T-cell (primary cell): ENCODE results near the gene WBP2NL. TPM values are rescaled to one million over a fixed set of nuclear protein-coding genes. Genes with fewer than 3 reads are reported as not detected.
A peak's percentile ranks its signal among the peaks of the same experiment; 100 is the strongest.
"Not testable (repeated sequence)": the region's sequence is repeated elsewhere in the genome, so short reads cannot be mapped to it uniquely, and the experiment has no call there.

ENCODE experiments used
- ATAC-seq, 4 experiments: fragments of 200-7000 bp in 3 of 4; fragments of 150-1000 bp in 1 of 4; cut with Tn5 transposase; replicated peaks in 1 of 4; 1 replicate in 3 of 4; 2 replicates in 1 of 4; pipeline ENCODE4 v1.10.0; 2021; ENCODE audit warnings: moderate library complexity in 3 of 4, mild to moderate bottlenecking in 2 of 4, moderate number of reproducible peaks in 1 of 4
- CTCF ChIA-PET, 2 donors: fragments of 300-600 bp; sonication (Branson Sonifier 250); formaldehyde crosslinking; loops; one replicate each; lab custom pipeline; 2022; ENCODE audit warnings: antibody characterized with exemption in 2 of 2; lab: Charles Lee
- POLR2A ChIA-PET, 2 donors: fragments of 300-600 bp; sonication (Branson Sonifier 250); formaldehyde crosslinking; loops; one replicate each; lab custom pipeline; 2022; ENCODE audit warnings: antibody characterized with exemption in 2 of 2; lab: Charles Lee
- DNase-seq, 35 experiments: peaks; one replicate each; pipeline versions ENCODE4 v3.0.0 to v3.0.0-alpha.2; 2013 to 2023
- H3K27ac ChIP-seq: one replicate; pipeline ENCODE4 v1.5.1; 2013; ENCODE audit warnings: low read length
- H3K27me3 ChIP-seq, 2 experiments: replicated peaks in 1 of 2; 1 replicate in 1 of 2; 2 replicates in 1 of 2; pipeline versions ENCODE4 v1.6.1 to v1.7.0; 2013; ENCODE audit warnings: low read length in 1 of 2, mixed read lengths in 1 of 2; ENCODE audit not compliant: control insufficient read depth in 2 of 2, insufficient read depth in 2 of 2; ENCODE audit errors: extremely low read depth in 1 of 2
- H3K36me3 ChIP-seq, 2 donors: 1 replicate in 1 of 2; 2 replicates in 1 of 2; pipeline versions ENCODE4 v1.6.1 to v1.7.0; 2013; ENCODE audit warnings: low read length in 1 of 2; ENCODE audit not compliant: control insufficient read depth in 2 of 2, insufficient read depth in 1 of 2; ENCODE audit errors: extremely low read depth in 1 of 2
- H3K4me1 ChIP-seq, 2 experiments: 1 replicate in 1 of 2; 2 replicates in 1 of 2; pipeline versions ENCODE4 v1.6.1 to v1.7.0; 2013; ENCODE audit warnings: low read length in 2 of 2, mixed read lengths in 1 of 2; ENCODE audit not compliant: insufficient read depth in 2 of 2, control insufficient read depth in 1 of 2; ENCODE audit errors: extremely low read depth in 1 of 2
- H3K4me3 ChIP-seq, 2 donors: 1 replicate in 1 of 2; 2 replicates in 1 of 2; pipeline versions ENCODE4 v1.5.1 to v1.7.0; 2013; ENCODE audit warnings: mild to moderate bottlenecking in 2 of 2, low read length in 1 of 2, moderate library complexity in 1 of 2; ENCODE audit not compliant: control insufficient read depth in 1 of 2; ENCODE audit errors: extremely low read depth in 1 of 2
- H3K9me3 ChIP-seq: 2 replicates; pipeline ENCODE4 v1.7.0; 2013
- H3K27ac Mint-ChIP-seq, 2 donors: one replicate each; pipeline ENCODE4 v1.8.0; 2020 to 2021; ENCODE audit warnings: mild to moderate bottlenecking in 2 of 2, mixed read lengths in 2 of 2
- H3K27me3 Mint-ChIP-seq, 2 donors: one replicate each; pipeline ENCODE4 v1.8.0; 2021 to 2022; ENCODE audit warnings: mixed read lengths in 2 of 2
- H3K36me3 Mint-ChIP-seq: one replicate; pipeline ENCODE4 v1.8.0; 2021; ENCODE audit warnings: mixed read lengths
- H3K4me1 Mint-ChIP-seq, 3 donors: one replicate each; pipeline ENCODE4 v1.8.0; 2020 to 2022; ENCODE audit warnings: mixed read lengths in 3 of 3, mild to moderate bottlenecking in 1 of 3
- H3K4me3 Mint-ChIP-seq, 3 donors: one replicate each; pipeline ENCODE4 v1.8.0; 2020 to 2022; ENCODE audit warnings: mild to moderate bottlenecking in 3 of 3, mixed read lengths in 3 of 3, moderate library complexity in 3 of 3
- H3K9me3 Mint-ChIP-seq, 3 donors: one replicate each; pipeline ENCODE4 v1.8.0; 2020 to 2022; ENCODE audit warnings: mixed read lengths in 3 of 3
- WGBS: methylation state at CpG from one replicate; pipeline ENCODE4 v1.1.5; 2013; ENCODE audit warnings: missing lambda C conversion rate; ENCODE audit not compliant: insufficient coverage; 5-methylcytosine and 5-hydroxymethylcytosine counted together
- total RNA-seq, 35 experiments: library from RNA in 6 of 35; stranded (reverse) in 6 of 35; fragments of 120-200 nt in 1 of 35; gene quantifications; one replicate each; pipeline versions ENCODE4 v1.2.1 to v1.2.4 and lab custom pipeline; 2013 to 2026

WBP2NL gene
- total RNA-seq, 5 donors from 2014 or later (not counting 1 experiment from before 2014, with no cell fraction given): 1.5 to 2.8 (median 2.2) TPM

GRCh38 chr22:42069801-42070516 lies 71.4 kb downstream of the WBP2NL start:
- ChIA-PET CTCF (interaction anchor here in 1 of 2 donors (0.6 to 1.1 kb wide), 4 partner anchors 10 to 1354 kb away, joined by 3 to 5 read pairs (median 4); partner anchors contain the start of gene NDUFA6), POLR2A (interaction anchor here in 1 of 2 donors (0.6 to 1.2 kb wide), 2 partner anchors 10 to 103 kb away, joined by 3 to 6 read pairs; partner anchors contain the start of gene SMDT1)
- no peaks in the 10 kb centered on the region for H3K9me3 Mint-ChIP-seq
- 7% methylated on average over 8 of the region's 19 CpGs for WGBS
- DNase-seq (peak in 3 of 35 experiments; percentile 2 to 8 (median 7)), ATAC-seq (peak in 2 of 4 experiments; percentile 15 to 18)
- peak overlapping the region; percentile 71 for H3K27ac ChIP-seq
- H3K4me3 Mint-ChIP-seq: peak overlapping the region; percentile 84 to 92 (median 92)
- no peaks in the 10 kb centered on the region for H3K27me3 Mint-ChIP-seq
- H3K4me3 ChIP-seq: peak overlapping the region; percentile 69 to 84
- H3K9me3 ChIP-seq: no peaks in the 10 kb centered on the region
- H3K27me3 ChIP-seq: no peaks in the 10 kb centered on the region
- H3K27ac Mint-ChIP-seq: peak overlapping the region; percentile 81 to 93
- peaks cover 20% of the 10 kb centered on the region for H3K36me3 Mint-ChIP-seq
- H3K4me1 Mint-ChIP-seq: peaks cover 28 to 45% (median 36%) of the 10 kb centered on the region in 3 donors
- H3K36me3 ChIP-seq: peaks cover 4 to 21% of the 10 kb centered on the region in 2 donors
- peaks cover 14 to 39% of the 10 kb centered on the region in 2 experiments for H3K4me1 ChIP-seq

GRCh38 chr22:42070517-42071422 lies 72.2 kb downstream of the WBP2NL start, which contains the start of gene NAGA:
Gene NAGA, minus strand, starts transcription at chr22:42070812. Its CDS starts 515 bp downstream, at chr22:42070297.
- ChIA-PET POLR2A (interaction anchor here in 1 of 2 donors (0.6 kb wide), 1 partner anchor 102 kb away, joined by 3 read pairs; no protein-coding TSS in a partner anchor), CTCF (interaction anchor here in 1 of 2 donors (0.8 to 1.1 kb wide), 3 partner anchors 10 to 20 kb away, joined by 3 read pairs; partner anchors contain the start of gene NDUFA6)
- Mint-ChIP-seq H3K4me1 (peaks cover 33 to 50% (median 39%) of the 10 kb centered on the region in 3 donors), H3K9me3 (no peaks in the 10 kb centered on the region), H3K36me3 (peaks cover 12% of the 10 kb centered on the region), H3K27ac (peak within 1 kb of the TSS; percentile 92 to 93), H3K27me3 (no peaks in the 10 kb centered on the region), H3K4me3 (peak within 1 kb of the TSS; percentile 84 to 92 (median 92))
- Histone ChIP-seq H3K27ac (peak within 1 kb of the TSS; percentile 71), H3K27me3 (no peaks in the 10 kb centered on the region), H3K9me3 (no peaks in the 10 kb centered on the region), H3K4me1 (peaks cover 15 to 43% of the 10 kb centered on the region in 2 experiments), H3K4me3 (peak within 1 kb of the TSS; percentile 69 to 84), H3K36me3 (peaks cover 4 to 13% of the 10 kb centered on the region in 2 donors)
- peak; percentile 73 to 95 (median 87) for DNase-seq
- under 1% methylated on average over 48 of the region's 56 CpGs for WGBS
- peak; percentile 97 to 98 (median 98) for ATAC-seq

GRCh38 chr22:42071508-42071907 lies 72.9 kb downstream of the WBP2NL start:
- peak overlapping the region; percentile 92 to 93 for H3K27ac Mint-ChIP-seq

GRCh38 chr22:42072606-42073330 lies 74.2 kb downstream of the WBP2NL start:
- 88% methylated on average over 8 of the region's 8 CpGs for WGBS

More at GRCh38 chr22:42071508-42071907, 72.9 kb downstream of the WBP2NL start:
- POLR2A ChIA-PET, H3K9me3 Mint-ChIP-seq, H3K27me3 Mint-ChIP-seq, H3K9me3 ChIP-seq, H3K36me3 Mint-ChIP-seq, DNase-seq, ATAC-seq, H3K27me3 ChIP-seq: not testable (repeated sequence)
- Histone ChIP-seq H3K36me3 (peaks cover 4 to 12% of the 10 kb centered on the region in 2 donors), H3K4me1 (peaks cover 15 to 43% of the 10 kb centered on the region in 2 experiments), H3K27ac (peak overlapping the region; percentile 71), H3K4me3 (peak overlapping the region in 1 of 2 donors; percentile 84)
- WGBS: 81% methylated on average over 4 of the region's 7 CpGs
- peak overlapping the region; percentile 84 to 92 (median 92) for H3K4me3 Mint-ChIP-seq
- H3K4me1 Mint-ChIP-seq: peaks cover 35 to 53% (median 39%) of the 10 kb centered on the region in 3 donors
- CTCF ChIA-PET: interaction anchor here in 1 of 2 donors (0.8 kb wide), 1 partner anchor 19 kb away, joined by 3 read pairs; the partner anchor contains the start of gene NDUFA6

GRCh38 chr22:42073621-42074041 lies 75.0 kb downstream of the WBP2NL start:
- H3K27ac ChIP-seq: no peak overlapping the region
- ATAC-seq (no peak), DNase-seq (no peak)
- H3K36me3 ChIP-seq: no peaks in the 10 kb centered on the region
- peaks cover 15 to 54% of the 10 kb centered on the region in 2 experiments for H3K4me1 ChIP-seq
- no peaks in the 10 kb centered on the region for H3K27me3 Mint-ChIP-seq
- H3K9me3 Mint-ChIP-seq: no peaks in the 10 kb centered on the region
- peak overlapping the region in 1 of 2 donors; percentile 58 for H3K4me3 ChIP-seq
- H3K9me3 ChIP-seq: no peaks in the 10 kb centered on the region
- peaks cover 36 to 52% (median 40%) of the 10 kb centered on the region in 3 donors for H3K4me1 Mint-ChIP-seq
- ChIA-PET POLR2A (no interaction called here), CTCF (interaction anchor here in 1 of 2 donors (0.6 kb wide), 1 partner anchor 1072 kb away, joined by 3 read pairs; no protein-coding TSS in a partner anchor)
- WGBS: 91% methylated on average over 11 of the region's 14 CpGs
- H3K4me3 Mint-ChIP-seq: peak overlapping the region; percentile 62 to 92 (median 73)
- peaks cover 2% of the 10 kb centered on the region for H3K36me3 Mint-ChIP-seq
- H3K27me3 ChIP-seq: no peaks in the 10 kb centered on the region
- peak overlapping the region in 1 of 2 donors; percentile 62 for H3K27ac Mint-ChIP-seq

More at GRCh38 chr22:42072606-42073330, 74.2 kb downstream of the WBP2NL start:
- H3K36me3 ChIP-seq: peaks cover 0 to 4% of the 10 kb centered on the region in 2 donors
- H3K36me3 Mint-ChIP-seq: peaks cover 3% of the 10 kb centered on the region
- POLR2A ChIA-PET: no interaction called here
- H3K9me3 Mint-ChIP-seq: no peaks in the 10 kb centered on the region
- H3K27me3 Mint-ChIP-seq: no peaks in the 10 kb centered on the region
- no peak overlapping the region for H3K4me3 ChIP-seq
- ATAC-seq (no peak), DNase-seq (no peak)
- H3K27me3 ChIP-seq: no peaks in the 10 kb centered on the region
- peak overlapping the region; percentile 48 to 62 for H3K27ac Mint-ChIP-seq
- peaks cover 15 to 46% of the 10 kb centered on the region in 2 experiments for H3K4me1 ChIP-seq
- H3K4me1 Mint-ChIP-seq: peaks cover 35 to 53% (median 39%) of the 10 kb centered on the region in 3 donors
- peak overlapping the region; percentile 62 to 92 (median 73) for H3K4me3 Mint-ChIP-seq
- no peak overlapping the region for H3K27ac ChIP-seq
- CTCF ChIA-PET: no interaction called here
- no peaks in the 10 kb centered on the region for H3K9me3 ChIP-seq
